HepG2 (cell line): ENCODE measurements around the gene CELF2. TPM values are rescaled to one million over a fixed set of nuclear protein-coding genes. Genes with fewer than 3 reads are reported as not detected.

Source experiments
- ATAC-seq: fragments of 200-7000 bp; cut with Tn5 transposase; 3 replicates; pipeline ENCODE4 v1.9.1; 2020; ENCODE audit warnings: mild to moderate bottlenecking, moderate library complexity
- BruUV-seq: library from RNA; stranded (reverse); fragments of 400-500 nt; replicated peaks from 2 replicates; lab custom pipeline; 2021; lab: Mats Ljungman, UMichigan
- CTCF ChIA-PET: fragments of 300-600 bp; formaldehyde crosslinking; extraction: SDS; loops from one replicate; lab custom pipeline; 2021; ENCODE audit warnings: low total read pairs, inconsistent platforms, low intra/inter-chr PET ratio; lab: Yijun Ruan, JAX
- POLR2A ChIA-PET: fragments of 350-600 bp; sonication (Branson Sonifier 250); formaldehyde crosslinking; loops from one replicate; lab custom pipeline; 2020; ENCODE audit warnings: antibody characterized with exemption, inconsistent platforms; lab: Yijun Ruan, JAX
- DNase-seq: peaks from one replicate; pipeline ENCODE4 v3.0.0-alpha.2; 2015; ENCODE audit warnings: low spot score
- FAIRE-seq: peaks from 3 replicates; lab custom pipeline; 2011; peaks lifted over from hg19 to GRCh38; lab: Jason Lieb, UNC
- H2AFZ ChIP-seq: one replicate; pipeline ENCODE4 v1.6.1; 2011; ENCODE audit warnings: low read length, inconsistent platforms
- H3K27ac ChIP-seq: fragments of 300-600 bp; 3 replicates; pipeline ENCODE4 v1.8.0; 2011; ENCODE audit warnings: mixed run types, mild to moderate bottlenecking, mixed read lengths, low read length, inconsistent platforms; ENCODE audit not compliant: insufficient read depth; ENCODE audit errors: extremely low read length
- H3K27me3 ChIP-seq, 2 experiments: fragments of 200-600 bp in 1 of 2; 2 replicates in 1 of 2; 3 replicates in 1 of 2; pipeline versions ENCODE4 v1.6.0 to v1.8.0; 2011; ENCODE audit warnings: low read length in 2 of 2, mild to moderate bottlenecking in 2 of 2, moderate library complexity in 2 of 2, inconsistent platforms in 1 of 2; ENCODE audit not compliant: insufficient read depth in 2 of 2, control insufficient read depth in 1 of 2
- H3K36me3 ChIP-seq, 2 experiments: fragments of 200-600 bp in 1 of 2; replicated peaks in 1 of 2; 2 replicates in 1 of 2; 3 replicates in 1 of 2; pipeline versions ENCODE4 v1.5.1 to v1.8.0; 2011; ENCODE audit warnings: low read length in 2 of 2, inconsistent platforms in 1 of 2; ENCODE audit not compliant: insufficient read depth in 2 of 2, control insufficient read depth in 1 of 2
- H3K4me1 ChIP-seq: 2 replicates; pipeline ENCODE4 v1.5.1; 2012; ENCODE audit warnings: low read length, inconsistent platforms; ENCODE audit not compliant: insufficient read depth
- H3K4me2 ChIP-seq: 2 replicates; pipeline ENCODE4 v1.6.0; 2011; ENCODE audit warnings: low read depth, low read length, inconsistent platforms
- H3K4me3 ChIP-seq, 3 experiments: fragments of 200-600 bp in 1 of 3; sonication (generic), shearing (Covaris generic) in 1 of 3; replicated peaks in 1 of 3; 2 replicates each; pipeline ENCODE4 v1.5.1; 2011 to 2016; ENCODE audit warnings: low read length in 3 of 3, inconsistent platforms in 2 of 3, low read depth in 2 of 3, mild to moderate bottlenecking in 2 of 3, control low read depth in 1 of 3, mixed read lengths in 1 of 3; ENCODE audit not compliant: insufficient read depth in 1 of 3
- H3K79me2 ChIP-seq: one replicate; pipeline ENCODE4 v1.6.1; 2011; ENCODE audit warnings: low read length, inconsistent platforms; ENCODE audit not compliant: insufficient read depth
- H3K9ac ChIP-seq: 2 replicates; pipeline ENCODE4 v1.6.0; 2011; ENCODE audit warnings: mild to moderate bottlenecking, low read depth, low read length, inconsistent platforms; ENCODE audit not compliant: insufficient read depth
- H3K9me3 ChIP-seq: 2 replicates; pipeline ENCODE4 v1.5.1; 2012; ENCODE audit warnings: mild to moderate bottlenecking, low read length
- H4K20me1 ChIP-seq: 2 replicates; pipeline ENCODE4 v1.6.0; 2011; ENCODE audit warnings: inconsistent platforms, mild to moderate bottlenecking, low read length, moderate library complexity; ENCODE audit not compliant: insufficient read depth
- FOXK1 ChIP-seq: sonication (generic); formaldehyde crosslinking; IDR thresholded peaks from 2 replicates; pipeline ENCODE4 v1.4.0; 2020; ENCODE audit warnings: low read depth, missing genetic modification reagents, borderline replicate concordance
- FOXP1 ChIP-seq, 2 experiments: fragments of 450-650 bp in 1 of 2; IDR thresholded peaks; 2 replicates each; pipeline ENCODE4 v1.6.1; 2017 to 2018; ENCODE audit warnings: antibody characterized with exemption in 1 of 2
- TFDP2 ChIP-seq: sonication (generic); formaldehyde crosslinking; IDR thresholded peaks from 2 replicates; pipeline ENCODE4 v1.4.0; 2020; ENCODE audit warnings: missing genetic modification reagents
- ZNF138 ChIP-seq: sonication (generic); formaldehyde crosslinking; IDR thresholded peaks from 2 replicates; pipeline ENCODE4 v1.5.0; 2020; ENCODE audit warnings: mild to moderate bottlenecking, low read depth, missing genetic modification reagents
- ZNF276 ChIP-seq: sonication (generic); formaldehyde crosslinking; IDR thresholded peaks from 2 replicates; pipeline ENCODE4 v1.4.0; 2020; ENCODE audit warnings: mild to moderate bottlenecking, low read depth, missing genetic modification reagents
- ZNF441 ChIP-seq: sonication (generic); formaldehyde crosslinking; IDR thresholded peaks from 2 replicates; pipeline ENCODE4 v1.7.0; 2021; ENCODE audit warnings: missing genetic modification reagents, borderline replicate concordance
- ZNF616 ChIP-seq: sonication (generic); formaldehyde crosslinking; IDR thresholded peaks from 2 replicates; pipeline ENCODE4 v1.5.0; 2020; ENCODE audit warnings: low read depth, mild to moderate bottlenecking, missing genetic modification reagents
- ZNF687 ChIP-seq: sonication (generic); formaldehyde crosslinking; IDR thresholded peaks from 2 replicates; pipeline ENCODE4 v1.5.1; 2020; ENCODE audit warnings: mild to moderate bottlenecking, missing genetic modification reagents, moderate library complexity
- WGBS: methylation state at CpG from one replicate; pipeline ENCODE4 v1.1.6; 2017; ENCODE audit warnings: low lambda C conversion rate; 5-methylcytosine and 5-hydroxymethylcytosine counted together
- in situ Hi-C: cut with HindIII; loops from 2 replicates; pipeline ENCODE4 v1.10.0; 2017; ENCODE audit warnings: low pct_unique_long_range_greater_than_20kb; ENCODE audit not compliant: extremely low pct_ligation_motif_present
- intact Hi-C: fragments of 100-400 bp; cut with micrococcal nuclease; formaldehyde crosslinking; loops from one replicate; pipeline ENCODE4 v1.10.0; 2022; ENCODE audit not compliant: unreplicated experiment
- polyA plus RNA-seq, 8 experiments: library from polyadenylated mRNA; depleted of rRNA in 3 of 8; stranded (reverse) in 7 of 8; unstranded in 1 of 8; fragments of >200 nt; fragmentation: Illumina TruSeq in 4 of 8; extraction: Trizol in 4 of 8; gene quantifications; 2 replicates each; pipeline versions ENCODE4 v1.2.1 to v1.2.3, GENCODE V29; 2011 to 2016; ENCODE audit warnings: low read depth in 4 of 8, missing spikeins in 1 of 8, mixed read lengths in 1 of 8; ENCODE audit not compliant: insufficient read depth in 1 of 8
- total RNA-seq, 5 experiments: library from RNA; depleted of rRNA; stranded (reverse); fragments of >200 nt; fragmentation: Illumina TruSeq; extraction: Trizol; gene quantifications; 2 replicates each; pipeline ENCODE4 v1.2.3, GENCODE V29; 2016; ENCODE audit warnings: low read depth in 1 of 5
- TF ChIP-seq, protein P1 (sequence below): sonication (generic); formaldehyde crosslinking; IDR thresholded peaks from 2 replicates; pipeline ENCODE4 v1.4.0; 2020; ENCODE audit warnings: missing genetic modification reagents, borderline replicate concordance
- TF ChIP-seq, protein P2 (sequence below): sonication (generic); formaldehyde crosslinking; IDR thresholded peaks from 2 replicates; pipeline ENCODE4 v1.8.1; 2023; ENCODE audit warnings: missing genetic modification reagents, inconsistent platforms, borderline replicate concordance

Gene CELF2
- total and polyA plus RNA-seq, 2 of the 13 experiments (the other 11 are each of a cell fraction or from before 2014, with no cell fraction given) = not detected

DNA sequence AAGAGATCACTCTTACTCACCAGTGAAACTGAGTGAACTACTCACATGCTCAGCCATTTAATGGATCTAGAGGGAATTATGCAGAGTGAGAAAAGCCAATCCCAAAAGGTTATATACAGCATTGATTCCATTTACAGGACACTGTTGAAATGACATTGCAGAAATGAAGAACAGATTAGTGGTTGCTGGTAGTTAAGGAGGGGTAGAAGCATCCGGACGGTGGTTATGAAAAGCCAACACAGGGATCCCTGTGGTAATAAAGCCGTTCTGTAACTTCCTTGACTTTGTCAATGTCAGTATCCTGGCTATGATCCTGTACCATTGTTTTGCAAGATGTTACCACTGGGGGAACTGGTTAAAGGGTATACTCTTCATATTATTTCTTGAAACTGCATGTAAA, 340.3 kb downstream of the CELF2 start (continued):
- TF ChIP-seq ZNF276 (CRISPR knock-in tag) (no peak), ZNF138 (no peak), ZNF687 (CRISPR knock-in tag) (no peak)

GRCh38 chr10:11358923-11359575, 341.4 kb downstream of the CELF2 start:
- CTCF ChIA-PET = no interaction called here
- Histone ChIP-seq H3K9ac (no peak overlapping the region), H2AFZ (no peak overlapping the region), H3K27ac (no peak overlapping the region), H3K4me3 (no peak overlapping the region), H4K20me1 (no peaks in the 10 kb centered on the region), H3K79me2 (no peaks in the 10 kb centered on the region), H3K9me3 (no peaks in the 10 kb centered on the region), H3K27me3 (peaks cover 0 to 4% of the 10 kb centered on the region in 2 experiments; a peak in 2 of 5 replicates), H3K4me2 (no peak overlapping the region), H3K4me1 (no peaks in the 10 kb centered on the region), H3K36me3 (no peaks in the 10 kb centered on the region)
- DNase-seq (no peak), FAIRE-seq (no peak), ATAC-seq (no peak)
- POLR2A ChIA-PET = no interaction called here
- 0% methylated on average over 1 of the region's 4 CpGs for WGBS
- BruUV-seq = no TSS peak
- intact Hi-C loops (no loop called here), in situ Hi-C loops (no loop called here)
- no peak for TF ChIP-seq FOXK1 (CRISPR knock-in tag)
- TF ChIP-seq ZNF441 (CRISPR knock-in tag) = no peak
- no peak for TF ChIP-seq ZNF616
- no peak for TF ChIP-seq FOXP1 (IDR thresholded peaks at IDR 0.05)
- TF ChIP-seq FOXP1 (CRISPR knock-in tag; IDR thresholded peaks at IDR 0.05) = no peak
- TF ChIP-seq, protein P1, sequence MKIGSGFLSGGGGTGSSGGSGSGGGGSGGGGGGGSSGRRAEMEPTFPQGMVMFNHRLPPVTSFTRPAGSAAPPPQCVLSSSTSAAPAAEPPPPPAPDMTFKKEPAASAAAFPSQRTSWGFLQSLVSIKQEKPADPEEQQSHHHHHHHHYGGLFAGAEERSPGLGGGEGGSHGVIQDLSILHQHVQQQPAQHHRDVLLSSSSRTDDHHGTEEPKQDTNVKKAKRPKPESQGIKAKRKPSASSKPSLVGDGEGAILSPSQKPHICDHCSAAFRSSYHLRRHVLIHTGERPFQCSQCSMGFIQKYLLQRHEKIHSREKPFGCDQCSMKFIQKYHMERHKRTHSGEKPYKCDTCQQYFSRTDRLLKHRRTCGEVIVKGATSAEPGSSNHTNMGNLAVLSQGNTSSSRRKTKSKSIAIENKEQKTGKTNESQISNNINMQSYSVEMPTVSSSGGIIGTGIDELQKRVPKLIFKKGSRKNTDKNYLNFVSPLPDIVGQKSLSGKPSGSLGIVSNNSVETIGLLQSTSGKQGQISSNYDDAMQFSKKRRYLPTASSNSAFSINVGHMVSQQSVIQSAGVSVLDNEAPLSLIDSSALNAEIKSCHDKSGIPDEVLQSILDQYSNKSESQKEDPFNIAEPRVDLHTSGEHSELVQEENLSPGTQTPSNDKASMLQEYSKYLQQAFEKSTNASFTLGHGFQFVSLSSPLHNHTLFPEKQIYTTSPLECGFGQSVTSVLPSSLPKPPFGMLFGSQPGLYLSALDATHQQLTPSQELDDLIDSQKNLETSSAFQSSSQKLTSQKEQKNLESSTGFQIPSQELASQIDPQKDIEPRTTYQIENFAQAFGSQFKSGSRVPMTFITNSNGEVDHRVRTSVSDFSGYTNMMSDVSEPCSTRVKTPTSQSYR (CRISPR knock-in tag) = no peak
- TF ChIP-seq TFDP2 (CRISPR knock-in tag) = no peak
- TF ChIP-seq, protein P2, sequence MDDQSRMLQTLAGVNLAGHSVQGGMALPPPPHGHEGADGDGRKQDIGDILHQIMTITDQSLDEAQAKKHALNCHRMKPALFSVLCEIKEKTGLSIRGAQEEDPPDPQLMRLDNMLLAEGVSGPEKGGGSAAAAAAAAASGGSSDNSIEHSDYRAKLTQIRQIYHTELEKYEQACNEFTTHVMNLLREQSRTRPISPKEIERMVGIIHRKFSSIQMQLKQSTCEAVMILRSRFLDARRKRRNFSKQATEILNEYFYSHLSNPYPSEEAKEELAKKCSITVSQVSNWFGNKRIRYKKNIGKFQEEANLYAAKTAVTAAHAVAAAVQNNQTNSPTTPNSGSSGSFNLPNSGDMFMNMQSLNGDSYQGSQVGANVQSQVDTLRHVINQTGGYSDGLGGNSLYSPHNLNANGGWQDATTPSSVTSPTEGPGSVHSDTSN = no peak
